Osteoblast (primary cell): ENCODE measurements around the gene EIF4E2. TPM values are rescaled to one million over a fixed set of nuclear protein-coding genes. Genes with fewer than 3 reads are reported as not detected.

Source experiments
- DNase-seq: peaks from one replicate; pipeline ENCODE4 v3.0.0; 2011; ENCODE audit warnings: low spot score, mixed read lengths; ENCODE audit not compliant: insufficient read length; ENCODE audit errors: missing footprints
- H2AFZ ChIP-seq: 2 replicates; pipeline ENCODE4 v1.6.0; 2011; ENCODE audit warnings: mild to moderate bottlenecking, low read length
- H3K27ac ChIP-seq: 2 replicates; pipeline ENCODE4 v1.5.1; 2011; ENCODE audit warnings: mild to moderate bottlenecking, low read depth, low read length, moderate library complexity
- H3K27me3 ChIP-seq: 2 replicates; pipeline ENCODE4 v1.6.0; 2012; ENCODE audit warnings: mild to moderate bottlenecking, control low read depth, inconsistent platforms, low read length, moderate library complexity; ENCODE audit not compliant: insufficient read depth
- H3K36me3 ChIP-seq: 2 replicates; pipeline ENCODE4 v1.5.1; 2011; ENCODE audit warnings: mild to moderate bottlenecking, low read length, control low read depth, moderate library complexity; ENCODE audit not compliant: insufficient read depth
- H3K4me1 ChIP-seq: 2 replicates; pipeline ENCODE4 v1.5.1; 2011; ENCODE audit warnings: mild to moderate bottlenecking, low read length, control low read depth, moderate library complexity; ENCODE audit not compliant: insufficient read depth
- H3K4me2 ChIP-seq: 2 replicates; pipeline ENCODE4 v1.6.0; 2011; ENCODE audit warnings: mild to moderate bottlenecking, low read length; ENCODE audit not compliant: insufficient read depth
- H3K4me3 ChIP-seq: fragments of 200-600 bp; sonication (generic); 3 replicates; pipeline ENCODE4 v1.5.1; 2012; ENCODE audit warnings: mild to moderate bottlenecking, low read length, inconsistent platforms; ENCODE audit not compliant: insufficient read depth
- H3K79me2 ChIP-seq: 2 replicates; pipeline ENCODE4 v1.6.0; 2012; ENCODE audit warnings: mild to moderate bottlenecking, low read length, control low read depth, inconsistent platforms; ENCODE audit not compliant: insufficient read depth
- H3K9me3 ChIP-seq: 2 replicates; pipeline ENCODE4 v1.5.1; 2011; ENCODE audit warnings: low read depth, low read length, control low read depth
- H4K20me1 ChIP-seq: 2 replicates; pipeline ENCODE4 v1.6.0; 2012; ENCODE audit warnings: mild to moderate bottlenecking, low read length, control low read depth; ENCODE audit not compliant: insufficient read depth
- total RNA-seq: library from RNA; depleted of rRNA; stranded (reverse); fragments of >200 nt; gene quantifications from 2 replicates; pipeline ENCODE4 v1.2.3, GENCODE V29; 2012
- TF ChIP-seq, protein P1 (sequence below): IDR thresholded peaks from 2 replicates; pipeline ENCODE4 v1.5.1; 2011; ENCODE audit warnings: mild to moderate bottlenecking, low read depth, low read length, moderate library complexity; ENCODE audit errors: extremely low read depth

EIF4E2 gene
- total RNA-seq, 1 donor = 70.6 TPM

DNA sequence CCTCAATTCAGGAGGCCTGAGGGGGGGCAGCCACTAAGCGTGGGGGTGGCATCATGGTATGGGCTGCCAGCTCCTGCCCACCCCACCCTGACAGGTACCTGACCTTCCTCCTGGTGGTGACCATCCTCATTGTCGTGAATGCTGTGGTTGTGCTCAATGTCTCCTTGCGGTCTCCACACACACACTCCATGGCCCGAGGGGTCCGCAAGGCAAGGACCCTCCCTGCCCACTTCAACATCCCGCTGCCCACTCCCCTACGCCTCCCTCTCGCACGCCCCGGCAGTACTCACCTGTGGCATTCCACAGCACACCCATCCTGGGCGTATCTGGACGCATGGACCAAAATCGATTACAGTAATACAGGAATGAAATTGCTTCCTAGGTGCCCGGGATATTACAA lies 7.0 kb upstream of the EIF4E2 start:
- TF ChIP-seq, protein P1, sequence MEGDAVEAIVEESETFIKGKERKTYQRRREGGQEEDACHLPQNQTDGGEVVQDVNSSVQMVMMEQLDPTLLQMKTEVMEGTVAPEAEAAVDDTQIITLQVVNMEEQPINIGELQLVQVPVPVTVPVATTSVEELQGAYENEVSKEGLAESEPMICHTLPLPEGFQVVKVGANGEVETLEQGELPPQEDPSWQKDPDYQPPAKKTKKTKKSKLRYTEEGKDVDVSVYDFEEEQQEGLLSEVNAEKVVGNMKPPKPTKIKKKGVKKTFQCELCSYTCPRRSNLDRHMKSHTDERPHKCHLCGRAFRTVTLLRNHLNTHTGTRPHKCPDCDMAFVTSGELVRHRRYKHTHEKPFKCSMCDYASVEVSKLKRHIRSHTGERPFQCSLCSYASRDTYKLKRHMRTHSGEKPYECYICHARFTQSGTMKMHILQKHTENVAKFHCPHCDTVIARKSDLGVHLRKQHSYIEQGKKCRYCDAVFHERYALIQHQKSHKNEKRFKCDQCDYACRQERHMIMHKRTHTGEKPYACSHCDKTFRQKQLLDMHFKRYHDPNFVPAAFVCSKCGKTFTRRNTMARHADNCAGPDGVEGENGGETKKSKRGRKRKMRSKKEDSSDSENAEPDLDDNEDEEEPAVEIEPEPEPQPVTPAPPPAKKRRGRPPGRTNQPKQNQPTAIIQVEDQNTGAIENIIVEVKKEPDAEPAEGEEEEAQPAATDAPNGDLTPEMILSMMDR = no peak
- no peak for DNase-seq
- no peaks in the 10 kb centered on the region for H3K9me3 ChIP-seq

DNA sequence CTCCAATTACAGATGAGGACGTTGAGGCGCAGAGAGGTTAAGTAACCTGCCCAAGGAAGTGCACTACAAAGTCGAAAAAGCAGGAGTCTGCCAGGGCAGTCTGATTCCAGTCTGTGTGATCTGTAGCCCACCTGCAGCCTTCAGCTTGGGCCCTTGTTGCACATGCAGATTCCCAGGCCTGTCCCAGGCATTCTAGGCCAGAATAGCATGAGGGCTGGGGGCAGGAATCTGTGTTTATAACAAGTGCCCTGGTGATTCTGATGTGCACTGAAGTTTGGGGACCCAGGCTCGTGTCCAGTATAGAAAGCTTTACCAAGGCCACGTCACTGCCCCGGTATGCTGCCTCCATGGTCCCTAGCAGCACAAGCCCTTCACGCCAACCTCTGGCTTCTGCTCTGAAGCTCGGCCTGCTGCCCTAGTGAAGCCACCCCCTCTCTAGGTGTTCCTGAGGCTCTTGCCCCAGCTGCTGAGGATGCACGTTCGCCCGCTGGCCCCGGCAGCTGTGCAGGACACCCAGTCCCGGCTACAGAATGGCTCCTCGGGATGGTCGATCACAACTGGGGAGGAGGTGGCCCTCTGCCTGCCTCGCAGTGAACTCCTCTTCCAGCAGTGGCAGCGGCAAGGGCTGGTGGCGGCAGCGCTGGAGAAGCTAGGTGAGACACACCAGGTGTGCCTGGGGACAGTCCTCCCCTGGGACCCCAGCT lies 6.4 kb upstream of the EIF4E2 start:
- TF ChIP-seq, protein P1 = no peak
- DNase-seq = no peak
- peaks cover 8% of the 10 kb centered on the region for H3K79me2 ChIP-seq

More for the DNA sequence above, 7.0 kb upstream of the EIF4E2 start:
- Histone ChIP-seq H3K27ac (no peak overlapping the region), H3K4me1 (no peaks in the 10 kb centered on the region), H3K4me2 (no peak overlapping the region), H3K79me2 (peaks cover 8% of the 10 kb centered on the region), H4K20me1 (peaks cover 8% of the 10 kb centered on the region), H3K36me3 (no peaks in the 10 kb centered on the region), H3K27me3 (peaks cover 8% of the 10 kb centered on the region), H3K4me3 (no peak overlapping the region), H2AFZ (no peak overlapping the region)

DNA sequence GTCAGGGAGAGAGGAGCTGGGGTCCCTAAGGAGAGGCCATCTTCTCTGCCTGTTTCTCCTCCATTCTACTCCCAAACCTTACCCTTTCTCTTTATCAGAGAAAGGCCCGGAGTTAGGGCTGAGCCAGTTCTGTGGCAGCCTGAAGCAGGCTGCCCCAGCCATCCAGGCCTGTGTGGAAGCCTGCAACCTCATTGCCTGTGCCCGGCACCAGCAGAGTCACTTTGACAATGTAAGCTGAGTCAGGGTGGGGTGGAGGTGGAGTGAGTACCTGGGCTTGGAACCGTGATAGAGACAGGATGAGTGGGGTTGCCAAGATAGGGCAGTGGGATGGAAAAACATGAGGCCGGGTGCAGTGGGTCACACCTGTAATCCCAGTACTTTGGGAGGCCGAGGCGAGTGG lies 5.8 kb upstream of the EIF4E2 start:
- DNase-seq = no peak
- TF ChIP-seq, protein P1 = no peak
- peaks cover 12% of the 10 kb centered on the region for H3K79me2 ChIP-seq

More for the DNA sequence above, 6.4 kb upstream of the EIF4E2 start:
- Histone ChIP-seq H3K4me2 (no peak overlapping the region), H3K4me3 (no peak overlapping the region), H3K36me3 (no peaks in the 10 kb centered on the region), H2AFZ (no peak overlapping the region), H3K9me3 (no peaks in the 10 kb centered on the region), H3K4me1 (no peaks in the 10 kb centered on the region), H3K27ac (no peak overlapping the region), H4K20me1 (peaks cover 8% of the 10 kb centered on the region), H3K27me3 (peaks cover 8% of the 10 kb centered on the region)

DNA sequence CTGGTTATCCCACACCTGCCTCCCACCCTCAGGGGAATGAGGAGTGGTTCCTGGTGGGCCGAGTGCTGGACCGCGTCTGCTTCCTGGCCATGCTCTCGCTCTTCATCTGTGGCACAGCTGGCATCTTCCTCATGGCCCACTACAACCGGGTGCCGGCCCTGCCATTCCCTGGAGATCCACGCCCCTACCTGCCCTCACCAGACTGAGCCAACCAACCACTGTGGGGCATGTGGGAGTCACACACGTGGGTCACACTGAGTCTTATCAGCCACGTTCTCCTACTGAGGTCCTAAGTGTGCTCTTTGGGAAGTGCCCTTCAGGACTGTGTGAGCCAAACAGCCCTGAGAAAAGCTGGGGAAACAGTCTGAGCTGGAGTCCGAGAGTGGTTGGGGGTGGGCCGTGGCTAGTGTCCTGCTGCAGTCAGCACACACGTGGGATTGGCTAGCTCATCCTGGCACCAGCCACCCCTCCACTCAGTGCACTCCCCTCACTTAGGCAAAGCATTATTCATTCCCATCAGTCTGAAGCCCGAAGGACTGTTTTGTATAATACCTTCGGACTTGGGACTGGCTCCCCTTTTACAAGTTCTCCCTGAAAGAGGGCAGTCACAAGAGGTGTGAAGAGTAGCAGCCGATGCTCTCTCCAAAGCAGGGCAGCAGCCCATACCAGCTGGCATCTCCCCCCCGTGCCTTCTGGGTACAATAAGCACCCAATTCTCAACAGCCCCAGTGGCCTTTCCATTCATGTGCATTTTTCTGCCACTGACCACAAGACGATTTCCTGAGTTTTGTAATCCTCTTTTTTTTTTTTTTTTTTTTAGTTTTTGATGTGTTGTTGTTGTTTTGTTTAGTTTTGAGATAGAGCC lies 4.7 kb upstream of the EIF4E2 start:
- H4K20me1 ChIP-seq = peaks cover 8% of the 10 kb centered on the region
- peaks cover 19% of the 10 kb centered on the region for H3K79me2 ChIP-seq
- peaks cover 4% of the 10 kb centered on the region for H3K4me1 ChIP-seq
- no peaks in the 10 kb centered on the region for H3K36me3 ChIP-seq
- no peaks in the 10 kb centered on the region for H3K9me3 ChIP-seq
- no peak overlapping the region for H2AFZ ChIP-seq
- H3K27ac ChIP-seq = no peak overlapping the region
- no peak for DNase-seq
- no peak overlapping the region for H3K4me3 ChIP-seq
- TF ChIP-seq, protein P1 = no peak
- no peak overlapping the region for H3K4me2 ChIP-seq
- no peaks in the 10 kb centered on the region for H3K27me3 ChIP-seq

More for the DNA sequence above, 5.8 kb upstream of the EIF4E2 start:
- Histone ChIP-seq H3K4me1 (peaks cover 3% of the 10 kb centered on the region), H3K4me3 (no peak overlapping the region), H3K36me3 (no peaks in the 10 kb centered on the region), H3K27me3 (peaks cover 3% of the 10 kb centered on the region), H3K9me3 (no peaks in the 10 kb centered on the region), H3K27ac (no peak overlapping the region), H3K4me2 (no peak overlapping the region), H4K20me1 (peaks cover 8% of the 10 kb centered on the region), H2AFZ (no peak overlapping the region)
